Neuronal stem cell (in vitro differentiated cells): ENCODE data around the gene FRMD1.

Experiments used
- DNase-seq: peaks from one replicate; pipeline ENCODE4 v3.0.0-alpha.2; 2013; ENCODE audit warnings: low spot score
- H2AFZ ChIP-seq: one replicate; pipeline ENCODE4 v1.6.1; 2013; ENCODE audit warnings: mild to moderate bottlenecking, low read length, inconsistent platforms
- H2AK5ac ChIP-seq: 2 replicates; pipeline ENCODE4 v1.6.1; 2013; ENCODE audit warnings: low read depth, mild to moderate bottlenecking, inconsistent platforms, low read length, moderate library complexity, mixed read lengths
- H2BK120ac ChIP-seq: 2 replicates; pipeline ENCODE4 v1.6.1; 2013; ENCODE audit warnings: low read depth, mild to moderate bottlenecking, inconsistent platforms, low read length, moderate library complexity, mixed read lengths
- H2BK12ac ChIP-seq: one replicate; pipeline ENCODE4 v1.6.1; 2013; ENCODE audit warnings: low read length, inconsistent platforms
- H2BK15ac ChIP-seq: 2 replicates; pipeline ENCODE4 v1.6.1; 2013; ENCODE audit warnings: mild to moderate bottlenecking, low read length, inconsistent platforms, mixed read lengths
- H2BK5ac ChIP-seq: one replicate; pipeline ENCODE4 v1.6.1; 2013; ENCODE audit warnings: inconsistent platforms, mild to moderate bottlenecking, low read length, moderate library complexity
- H3K14ac ChIP-seq: one replicate; pipeline ENCODE4 v1.6.1; 2013; ENCODE audit warnings: low read length, inconsistent platforms
- H3K18ac ChIP-seq: 2 replicates; pipeline ENCODE4 v1.6.1; 2013; ENCODE audit warnings: low read length, inconsistent platforms
- H3K23ac ChIP-seq: 2 replicates; pipeline ENCODE4 v1.6.1; 2013; ENCODE audit warnings: low read depth, mild to moderate bottlenecking, mixed read lengths, low read length, inconsistent platforms; ENCODE audit not compliant: poor library complexity
- H3K27ac ChIP-seq: replicated peaks from 3 replicates; pipeline ENCODE4 v1.5.1; 2013; ENCODE audit warnings: low read length, inconsistent platforms
- H3K27me3 ChIP-seq, 3 experiments: 2 replicates each; pipeline ENCODE4 v1.6.1; 2013; ENCODE audit warnings: low read length in 3 of 3, mild to moderate bottlenecking in 2 of 3, inconsistent platforms in 1 of 3, low read depth in 1 of 3, mixed read lengths in 1 of 3, moderate library complexity in 1 of 3; ENCODE audit not compliant: control insufficient read depth in 3 of 3, insufficient read depth in 3 of 3
- H3K36me3 ChIP-seq, 2 donors: replicated peaks in 1 of 2; 2 replicates each; pipeline ENCODE4 v1.6.1; 2013; ENCODE audit warnings: low read length in 2 of 2; ENCODE audit not compliant: control insufficient read depth in 2 of 2, insufficient read depth in 2 of 2
- H3K4ac ChIP-seq: 2 replicates; pipeline ENCODE4 v1.6.1; 2013; ENCODE audit warnings: inconsistent platforms, mild to moderate bottlenecking, low read length, moderate library complexity
- H3K4me1 ChIP-seq, 2 donors: 1 replicate in 1 of 2; 2 replicates in 1 of 2; pipeline ENCODE4 v1.6.1; 2013; ENCODE audit warnings: low read length in 2 of 2, low read depth in 1 of 2; ENCODE audit not compliant: control insufficient read depth in 2 of 2, insufficient read depth in 1 of 2
- H3K4me2 ChIP-seq: one replicate; pipeline ENCODE4 v1.6.1; 2013; ENCODE audit warnings: mild to moderate bottlenecking, low read length, inconsistent platforms; ENCODE audit not compliant: insufficient read depth, poor library complexity, severe bottlenecking
- H3K4me3 ChIP-seq, 2 donors: 2 replicates each; pipeline ENCODE4 v1.5.1; 2013; ENCODE audit warnings: low read length in 2 of 2, mild to moderate bottlenecking in 2 of 2, inconsistent platforms in 1 of 2, moderate library complexity in 1 of 2
- H3K79me1 ChIP-seq: one replicate; pipeline ENCODE4 v1.6.1; 2013; ENCODE audit warnings: low read depth, mild to moderate bottlenecking, inconsistent platforms, low read length, moderate library complexity
- H3K9ac ChIP-seq: one replicate; pipeline ENCODE4 v1.6.1; 2013; ENCODE audit warnings: mild to moderate bottlenecking, low read depth, low read length, inconsistent platforms; ENCODE audit not compliant: poor library complexity
- H3K9me3 ChIP-seq, 2 donors: replicated peaks in 1 of 2; 2 replicates each; pipeline versions ENCODE3 to v1.6.1; 2013; ENCODE audit warnings: low read length in 2 of 2, mild to moderate bottlenecking in 2 of 2, inconsistent platforms in 1 of 2, low read depth in 1 of 2, mixed read lengths in 1 of 2, moderate library complexity in 1 of 2; ENCODE audit not compliant: control insufficient read depth in 2 of 2, insufficient read depth in 1 of 2
- H4K8ac ChIP-seq: one replicate; pipeline ENCODE4 v1.6.1; 2013; ENCODE audit warnings: low read depth, mild to moderate bottlenecking, inconsistent platforms, low read length, moderate library complexity
- H4K91ac ChIP-seq: one replicate; pipeline ENCODE4 v1.6.1; 2013; ENCODE audit warnings: low read length, low read depth, mild to moderate bottlenecking, inconsistent platforms; ENCODE audit not compliant: poor library complexity
- WGBS, 2 donors: extraction: QIAGEN DNeasy Blood & Tissue Kit; methylation state at CpG; one replicate each; pipeline ENCODE4 v1.1.7; 2013; ENCODE audit warnings: missing lambda C conversion rate in 2 of 2, mixed read lengths in 1 of 2; ENCODE audit not compliant: insufficient read length in 2 of 2, insufficient replicate concordance in 1 of 2; ENCODE audit errors: extremely low coverage in 2 of 2; 5-methylcytosine and 5-hydroxymethylcytosine counted together

Gene FRMD1

DNA sequence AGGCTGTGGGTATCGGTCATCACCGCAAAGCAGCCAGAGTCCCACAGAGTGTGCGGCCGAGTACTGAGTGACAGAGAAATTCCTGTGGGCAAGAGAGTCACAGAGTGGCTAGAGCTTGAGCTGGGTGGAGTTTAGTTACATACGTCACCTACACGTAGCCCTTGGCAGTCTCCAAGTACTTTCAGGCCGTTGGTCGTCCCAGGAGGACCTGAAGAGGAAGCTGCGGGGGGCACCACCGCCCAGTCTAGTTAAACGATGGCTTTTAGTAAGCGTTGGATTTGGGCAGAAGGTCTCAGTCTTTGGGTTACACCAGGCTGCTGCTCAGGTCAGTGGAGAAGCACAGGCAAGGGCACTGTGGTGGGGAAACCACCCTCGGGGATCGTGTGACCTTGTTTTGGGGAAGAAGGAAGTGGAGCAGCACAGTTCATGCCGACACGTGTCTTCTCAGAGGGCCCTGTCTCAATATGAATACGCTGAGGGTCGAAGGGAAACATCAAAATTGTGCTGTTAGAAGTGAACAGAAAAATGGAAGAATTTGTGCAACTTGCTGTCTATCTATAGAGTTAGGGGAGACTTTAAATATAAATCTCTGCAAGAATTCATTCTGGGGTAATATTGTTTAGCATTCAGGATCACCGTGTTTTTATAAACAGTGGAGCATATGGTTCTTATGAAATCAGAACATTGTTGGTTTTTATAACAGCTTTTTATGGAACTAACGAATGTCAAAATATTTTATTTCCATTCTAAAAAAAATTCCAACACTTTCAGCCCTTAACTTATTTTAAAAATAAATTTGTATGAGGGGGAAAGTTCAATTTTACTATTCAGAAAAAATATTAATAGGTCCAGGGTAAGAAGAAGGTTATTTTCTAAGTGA, 52.9 kb downstream of the FRMD1 start:
- peaks cover 0 to 2% of the 10 kb centered on the region in 2 donors for H3K9me3 ChIP-seq
- H2AFZ ChIP-seq = no peak overlapping the region
- H2BK12ac ChIP-seq = peak overlapping the region; percentile 63
- no CpG with 5 or more reads among the region's 20 CpGs for WGBS, 2 donors
- H2AK5ac ChIP-seq = peak overlapping the region; percentile 25
- H3K4me1 ChIP-seq = peaks cover 0 to 6% of the 10 kb centered on the region in 2 donors
- H3K79me1 ChIP-seq = no peaks in the 10 kb centered on the region
- no peak overlapping the region for H3K4ac ChIP-seq
- no peak overlapping the region for H4K8ac ChIP-seq
- no peak overlapping the region for H3K23ac ChIP-seq
- H3K9ac ChIP-seq = no peak overlapping the region
- no peaks in the 10 kb centered on the region for H3K27me3 ChIP-seq
- no peak overlapping the region for H3K4me2 ChIP-seq
- no peak overlapping the region for H3K27ac ChIP-seq
- H4K91ac ChIP-seq = peak overlapping the region; percentile 34
- DNase-seq = no peak
- H3K36me3 ChIP-seq = no peaks in the 10 kb centered on the region
- H2BK120ac ChIP-seq = no peak overlapping the region
- no peak overlapping the region for H2BK5ac ChIP-seq
- no peak overlapping the region for H3K4me3 ChIP-seq
- peak overlapping the region; percentile 44 for H3K18ac ChIP-seq
- H3K14ac ChIP-seq = no peak overlapping the region
- H2BK15ac ChIP-seq = peak overlapping the region; percentile 15

DNA sequence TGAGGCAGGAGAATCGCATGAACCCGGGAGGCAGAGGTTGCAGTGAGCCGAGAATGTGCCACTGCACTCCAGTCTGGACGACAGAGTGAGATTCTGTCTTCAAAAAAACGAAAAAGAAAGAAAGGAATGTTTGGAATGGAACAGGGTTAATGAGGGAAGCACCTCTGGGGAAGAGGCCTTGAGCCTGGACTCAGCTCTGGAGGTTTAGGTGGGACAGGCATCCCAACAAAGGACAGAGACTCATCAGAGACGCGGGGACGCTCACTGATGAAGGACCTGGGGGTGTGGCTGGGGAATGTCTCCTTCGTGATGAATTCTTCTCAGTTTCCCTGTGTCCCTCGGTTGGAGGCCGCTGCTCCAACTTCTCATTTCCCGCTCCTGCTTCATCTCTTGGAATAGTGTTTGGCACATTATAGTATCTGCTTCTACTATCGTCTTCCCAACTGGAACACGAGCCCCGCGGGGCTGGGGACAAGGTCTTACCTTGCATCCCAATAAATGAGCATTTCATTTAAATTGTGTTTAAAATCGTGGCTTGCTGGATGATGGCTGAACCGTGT, 54.0 kb downstream of the FRMD1 start:
- no peaks in the 10 kb centered on the region for H3K27me3 ChIP-seq
- no peak overlapping the region for H2BK120ac ChIP-seq
- WGBS, 2 donors = no CpG with 5 or more reads among the region's 18 CpGs
- H3K14ac ChIP-seq = no peak overlapping the region
- no peak overlapping the region for H3K27ac ChIP-seq
- no peak overlapping the region for H2BK15ac ChIP-seq
- H2AFZ ChIP-seq = no peak overlapping the region
- H3K4me1 ChIP-seq = peaks cover 0 to 3% of the 10 kb centered on the region in 2 donors
- H3K79me1 ChIP-seq = no peaks in the 10 kb centered on the region
- no peak overlapping the region for H2AK5ac ChIP-seq
- no peak overlapping the region for H3K4ac ChIP-seq
- no peak overlapping the region for H4K8ac ChIP-seq
- no peak overlapping the region for H3K23ac ChIP-seq
- H3K9me3 ChIP-seq = peaks cover 0 to 2% of the 10 kb centered on the region in 2 donors
- H3K9ac ChIP-seq = no peak overlapping the region
- no peaks in the 10 kb centered on the region for H3K36me3 ChIP-seq
- no peak overlapping the region for H2BK12ac ChIP-seq
- no peak overlapping the region for H3K4me3 ChIP-seq
- no peak overlapping the region for H2BK5ac ChIP-seq
- H4K91ac ChIP-seq = no peak overlapping the region
- no peak overlapping the region for H3K4me2 ChIP-seq
- DNase-seq = no peak
- H3K18ac ChIP-seq = no peak overlapping the region

GRCh38 chr6:168022488-168023321, 56.3 kb downstream of the FRMD1 start:
- Histone ChIP-seq H3K36me3 (no peaks in the 10 kb centered on the region), H2AFZ (no peak overlapping the region), H4K91ac (no peak overlapping the region), H3K27me3 (no peaks in the 10 kb centered on the region), H3K4me1 (peaks cover 0 to 3% of the 10 kb centered on the region in 2 donors), H3K79me1 (no peaks in the 10 kb centered on the region), H3K9me3 (peaks cover 0 to 4% of the 10 kb centered on the region in 2 donors), H3K14ac (no peak overlapping the region), H2BK15ac (no peak overlapping the region), H3K9ac (no peak overlapping the region), H2BK120ac (no peak overlapping the region), H3K4me2 (no peak overlapping the region), H3K27ac (no peak overlapping the region), H2AK5ac (no peak overlapping the region), H3K4me3 (no peak overlapping the region), H3K4ac (no peak overlapping the region), H3K23ac (no peak overlapping the region), H3K18ac (no peak overlapping the region), H2BK12ac (no peak overlapping the region), H2BK5ac (no peak overlapping the region), H4K8ac (no peak overlapping the region)
- 100% methylated on average over 1 of the region's 7 CpGs; no CpG with 5 or more reads in 1 of the 2 donors for WGBS, 2 donors
- no peak for DNase-seq
